HG03520 (cell line): ENCODE results near the gene APCDD1.
"Not testable (repeated sequence)": the region's sequence is repeated elsewhere in the genome, so short reads cannot be mapped to it uniquely, and the experiment has no call there.

Experiments used
- ATAC-seq: cut with Tn5 transposase; IDR thresholded peaks from one replicate; pipeline ENCODE4 v1.9.1; 2021; ENCODE audit warnings: mild to moderate bottlenecking, moderate library complexity; ENCODE audit not compliant: unreplicated experiment

APCDD1 gene

GRCh38 chr18:10487154-10487553, 32.7 kb downstream of the APCDD1 start:
- ATAC-seq: no peak

- ATAC-seq: no peak
These were observed 33.6 kb downstream of the APCDD1 start for GRCh38 chr18:10488017-10488416.

GRCh38 chr18:10490401-10491165, 36.1 kb downstream of the APCDD1 start:
- ATAC-seq: peak; percentile 89

GRCh38 chr18:10495936-10496335, 41.5 kb downstream of the APCDD1 start:
- no peak for ATAC-seq

- no peak for ATAC-seq
These were observed 42.8 kb downstream of the APCDD1 start for GRCh38 chr18:10497206-10497749.

- no peak for ATAC-seq
These were observed 44.8 kb downstream of the APCDD1 start for GRCh38 chr18:10499230-10499629.

GRCh38 chr18:10500038-10500437, 45.6 kb downstream of the APCDD1 start:
- ATAC-seq: no peak

GRCh38 chr18:10504723-10505122, 50.3 kb downstream of the APCDD1 start:
- no peak for ATAC-seq

GRCh38 chr18:10505892-10506291, 51.5 kb downstream of the APCDD1 start:
- not testable (repeated sequence) for ATAC-seq

GRCh38 chr18:10508591-10508990, 54.2 kb downstream of the APCDD1 start:
- no peak for ATAC-seq

GRCh38 chr18:10511236-10511635, 56.8 kb downstream of the APCDD1 start:
- no peak for ATAC-seq

- ATAC-seq: no peak
These were observed 59.6 kb downstream of the APCDD1 start for GRCh38 chr18:10514082-10514481.

GRCh38 chr18:10514601-10515000, 60.2 kb downstream of the APCDD1 start:
- ATAC-seq: no peak

GRCh38 chr18:10515456-10515855, 61.0 kb downstream of the APCDD1 start:
- no peak for ATAC-seq

GRCh38 chr18:10516078-10516477, 61.6 kb downstream of the APCDD1 start:
- ATAC-seq: no peak

- ATAC-seq: no peak
These were observed 64.3 kb downstream of the APCDD1 start for GRCh38 chr18:10518595-10519255.

- ATAC-seq: no peak
These were observed 64.9 kb downstream of the APCDD1 start for GRCh38 chr18:10519366-10519765.

- ATAC-seq: peak; percentile 78
These were observed 65.8 kb downstream of the APCDD1 start for GRCh38 chr18:10519999-10520935.

GRCh38 chr18:10521566-10521965, 67.1 kb downstream of the APCDD1 start:
- ATAC-seq: no peak

GRCh38 chr18:10522574-10522973, 68.1 kb downstream of the APCDD1 start:
- ATAC-seq: no peak

GRCh38 chr18:10523544-10523943, 69.1 kb downstream of the APCDD1 start:
- ATAC-seq: no peak
